Measurements from ENCODE around the gene MARK3. TPM values are rescaled to one million over a fixed set of nuclear protein-coding genes. Genes with fewer than 3 reads are reported as not detected.
A peak's percentile ranks its signal among the peaks of the same experiment; 100 is the strongest.

Gene MARK3
- total and polyA plus RNA-seq, 10 of the 15 experiments (the other 5 are each of a cell fraction or from before 2014, with no cell fraction given) = 10.7 to 75.1 (median 41.4) TPM

- H3K4me3 ChIP-seq = no peak overlapping the region
- H3K9me3 ChIP-seq (replicated peaks; ENCODE audit: control insufficient read depth, insufficient read depth, low read length) = no peaks in the 10 kb centered on the region
- ChIA-PET POLR2A (interaction anchor here (1.0 to 1.5 kb wide), 2 partner anchors 9 to 58 kb away, joined by 3 read pairs; no protein-coding TSS in a partner anchor), RAD21 (ENCODE audit: unreplicated experiment) (no interaction called here), CTCF (interaction anchor here (2.1 to 11.6 kb wide), 2 partner anchors 11 to 57 kb away, joined by 5 to 99 read pairs; no protein-coding TSS in a partner anchor), SMC1A (ENCODE audit: uncharacterized antibody, unreplicated experiment) (interaction anchor here (1.4 to 3.5 kb wide), 2 partner anchors 12 to 15 kb away, joined by 6 to 21 read pairs; no protein-coding TSS in a partner anchor)
- H3K4me2 ChIP-seq (ENCODE audit: control insufficient read depth, insufficient read depth) = no peak overlapping the region
- peaks cover 72% of the 10 kb centered on the region for H3K79me2 ChIP-seq (ENCODE audit: control insufficient read depth, insufficient read depth, low read length)
- H3K27ac ChIP-seq (ENCODE audit: control insufficient read depth, insufficient read depth) = no peak overlapping the region
- no peak overlapping the region for H2AFZ ChIP-seq (ENCODE audit: control insufficient read depth, low read depth, low read length)
- no peaks in the 10 kb centered on the region for H3K27me3 ChIP-seq (replicated peaks in 1 of 2; ENCODE audit: control insufficient read depth in 2 of 2, insufficient read depth in 2 of 2, low read length in 1 of 2)
- no peak for FAIRE-seq
- BruUV-seq (replicated peaks) = no TSS peak
- DNase-seq (ENCODE audit: low read depth, low spot score) = no peak
- ATAC-seq = peak; percentile 57
- H3K4me1 ChIP-seq (ENCODE audit: control insufficient read depth, insufficient read depth, low read length) = peaks cover 26% of the 10 kb centered on the region
- WGBS (ENCODE audit: insufficient coverage, insufficient replicate concordance, low lambda C conversion rate, missing lambda C conversion rate) = 100% methylated on average over 2 of the region's 2 CpGs
- no peaks in the 10 kb centered on the region; the same call in 1 of the 2 replicates for H4K20me1 ChIP-seq (ENCODE audit: control insufficient read depth, insufficient read depth)
- in situ Hi-C loops (cut with MboI) = no loop called here
- intact Hi-C loops (cut with micrococcal nuclease; ENCODE audit: unreplicated experiment) = no loop called here
- TF ChIP-seq PKNOX1 (IDR thresholded peaks at IDR 0.05) (peak; percentile 65; the same call in 1 of the 2 replicates), IRF4 (IDR thresholded peaks at IDR 0.05; ENCODE audit: low read depth, low read length) (no peak)
- H3K9ac ChIP-seq (ENCODE audit: control insufficient read depth, insufficient read depth, low read length) = no peak overlapping the region
- peaks cover 0 to 4% of the 10 kb centered on the region in 2 experiments; a peak in 3 of 4 replicates for H3K36me3 ChIP-seq (ENCODE audit: control insufficient read depth in 2 of 2, insufficient read depth in 2 of 2, low read length in 1 of 2)
Measured at GRCh38 chr14:103402695-103403094, 17.5 kb downstream of the MARK3 start.

- FAIRE-seq = no peak
- POLR2A ChIA-PET = no interaction called here
- WGBS (ENCODE audit: insufficient coverage, insufficient replicate concordance, low lambda C conversion rate, missing lambda C conversion rate) = 75% methylated on average over 9 of the region's 9 CpGs
Measured at GRCh38 chr14:103404032-103404918, 19.1 kb downstream of the MARK3 start.

More at GRCh38 chr14:103404032-103404918, 19.1 kb downstream of the MARK3 start:
- Histone ChIP-seq H3K27ac (ENCODE audit: control insufficient read depth, insufficient read depth) (no peak overlapping the region), H3K9ac (ENCODE audit: control insufficient read depth, insufficient read depth, low read length) (no peak overlapping the region), H3K36me3 (ENCODE audit: control insufficient read depth in 2 of 2, insufficient read depth in 2 of 2, low read length in 1 of 2) (peaks cover 2 to 8% of the 10 kb centered on the region in 2 experiments; a peak in 3 of 4 replicates), H3K4me3 (peak overlapping the region; percentile 1; the same call in 1 of the 2 replicates), H4K20me1 (ENCODE audit: control insufficient read depth, insufficient read depth) (peaks cover 4% of the 10 kb centered on the region; the same call in 1 of the 2 replicates), H3K79me2 (ENCODE audit: control insufficient read depth, insufficient read depth, low read length) (peaks cover 66% of the 10 kb centered on the region), H3K9me3 (replicated peaks; ENCODE audit: control insufficient read depth, insufficient read depth, low read length) (no peaks in the 10 kb centered on the region), H3K4me2 (ENCODE audit: control insufficient read depth, insufficient read depth) (peak overlapping the region; percentile 68), H3K4me1 (ENCODE audit: control insufficient read depth, insufficient read depth, low read length) (peaks cover 26% of the 10 kb centered on the region), H2AFZ (ENCODE audit: control insufficient read depth, low read depth, low read length) (no peak overlapping the region), H3K27me3 (replicated peaks in 1 of 2; ENCODE audit: control insufficient read depth in 2 of 2, insufficient read depth in 2 of 2, low read length in 1 of 2) (no peaks in the 10 kb centered on the region)
- no TSS peak for BruUV-seq (replicated peaks)
- in situ Hi-C loops (cut with MboI) = no loop called here
- ChIA-PET RAD21 (ENCODE audit: unreplicated experiment) (no interaction called here), SMC1A (ENCODE audit: uncharacterized antibody, unreplicated experiment) (interaction anchor here (1.0 to 1.7 kb wide), 4 partner anchors 12 to 15 kb away, joined by 3 to 6 read pairs (median 4); no protein-coding TSS in a partner anchor), CTCF (interaction anchor here (0.6 to 11.6 kb wide), 8 partner anchors 12 to 55 kb away, joined by 3 to 99 read pairs (median 4); no protein-coding TSS in a partner anchor)
- TF ChIP-seq, protein P1, sequence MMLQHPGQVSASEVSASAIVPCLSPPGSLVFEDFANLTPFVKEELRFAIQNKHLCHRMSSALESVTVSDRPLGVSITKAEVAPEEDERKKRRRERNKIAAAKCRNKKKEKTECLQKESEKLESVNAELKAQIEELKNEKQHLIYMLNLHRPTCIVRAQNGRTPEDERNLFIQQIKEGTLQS (IDR thresholded peaks at IDR 0.05; ENCODE audit: borderline replicate concordance, extremely low read depth, low read depth, low read length) = no peak
- TF ChIP-seq POLR2AphosphoS5 (IDR thresholded peaks at IDR 0.05; ENCODE audit: low read length) (no peak), ZZZ3 (IDR thresholded peaks at IDR 0.05; ENCODE audit: control insufficient read depth, insufficient read length, low read depth) (no peak)
- no peak for DNase-seq (ENCODE audit: low read depth, low spot score)
- ATAC-seq = no peak
- intact Hi-C loops (cut with micrococcal nuclease; ENCODE audit: unreplicated experiment) = no loop called here

Measured in GM12878 (cell line).